Activated CD4-positive, alpha-beta memory T cell treated with anti-CD3 and anti-CD28 coated beads for 36 hours (primary cell): Measurements from ENCODE around the gene GALP. TPM values are rescaled to one million over a fixed set of nuclear protein-coding genes. Genes with fewer than 3 reads are reported as not detected.
"Not testable (repeated sequence)": the region's sequence is repeated elsewhere in the genome, so short reads cannot be mapped to it uniquely, and the experiment has no call there.

Experiments
- CTCF ChIA-PET: fragments of 350-600 bp; sonication (Branson Sonifier 250); formaldehyde crosslinking; loops from one replicate; lab custom pipeline; 2021; ENCODE audit warnings: antibody characterized with exemption, inconsistent platforms; lab: Charles Lee
- POLR2A ChIA-PET: fragments of 350-600 bp; sonication (Branson Sonifier 250); formaldehyde crosslinking; loops from one replicate; lab custom pipeline; 2021; ENCODE audit warnings: antibody characterized with exemption; lab: Charles Lee
- DNase-seq: peaks from one replicate; pipeline ENCODE4 v3.0.0-alpha.2; 2020
- H3K27ac Mint-ChIP-seq: one replicate; pipeline ENCODE4 v1.8.0; 2021; ENCODE audit warnings: mixed read lengths
- H3K27me3 Mint-ChIP-seq: one replicate; pipeline ENCODE4 v1.8.0; 2021; ENCODE audit warnings: mixed read lengths
- H3K36me3 Mint-ChIP-seq: one replicate; pipeline ENCODE4 v1.8.0; 2021; ENCODE audit warnings: mixed read lengths
- H3K4me1 Mint-ChIP-seq: one replicate; pipeline ENCODE4 v1.8.0; 2021; ENCODE audit warnings: low read depth, mixed read lengths
- H3K4me3 Mint-ChIP-seq: one replicate; pipeline ENCODE4 v1.8.0; 2021; ENCODE audit warnings: mild to moderate bottlenecking, mixed read lengths
- H3K9me3 Mint-ChIP-seq: one replicate; pipeline ENCODE4 v1.8.0; 2021; ENCODE audit warnings: mixed read lengths
- intact Hi-C: fragments of 100-400 bp; cut with micrococcal nuclease; formaldehyde crosslinking; loops from one replicate; pipeline ENCODE4 v1.15.1; 2023
- total RNA-seq, 2 experiments: library from RNA; stranded (reverse); gene quantifications; one replicate each; pipeline ENCODE4 v1.2.3, GENCODE V29; 2021

The GALP gene
- total RNA-seq, 2 experiments from 2014 or later = not detected

DNA sequence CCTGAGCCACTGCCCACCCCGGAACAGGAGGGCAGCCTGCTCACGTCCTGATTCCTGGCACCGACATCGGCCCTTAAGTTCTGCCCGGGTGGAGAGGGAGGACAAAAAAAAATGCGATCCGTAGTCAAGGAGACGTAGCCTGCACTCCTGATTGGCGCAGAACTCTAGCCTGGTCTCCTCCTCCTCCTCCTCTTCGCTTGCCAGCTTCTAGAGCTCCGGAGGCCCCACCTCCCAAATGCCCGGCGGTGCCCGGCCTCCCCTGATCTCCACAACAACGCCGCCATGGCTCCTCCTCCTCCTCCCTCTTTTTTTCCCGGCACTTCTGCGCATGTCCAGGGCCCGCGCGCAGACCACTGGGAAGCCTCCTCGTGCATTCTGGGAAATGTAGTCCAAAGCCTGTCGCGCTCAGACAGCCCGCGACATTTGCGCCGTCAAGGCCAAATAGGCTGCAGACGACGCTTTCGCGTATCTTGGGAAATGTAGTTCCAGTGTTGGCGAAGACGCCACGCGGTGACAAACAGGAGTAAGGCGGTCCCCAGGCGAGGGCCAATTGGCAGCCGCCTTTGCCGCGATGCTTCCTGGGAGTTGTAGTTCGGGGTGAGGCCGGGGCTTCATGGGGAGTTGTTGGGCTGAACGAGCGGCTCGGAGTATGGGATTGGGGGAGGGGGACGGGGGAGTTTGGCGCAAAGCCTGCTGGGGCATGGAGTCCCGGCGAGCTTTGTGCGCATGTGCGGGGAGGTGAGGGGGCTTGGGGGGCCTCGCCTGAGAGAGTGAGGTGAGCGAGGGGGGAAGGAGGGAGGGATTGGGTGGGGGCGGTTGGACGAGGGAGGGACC is 35.0 kb upstream of the GALP start, which contains the start of gene ZNF444:
Gene ZNF444, plus strand, starts transcription at position 705 of the 834 bp plus-strand sequence. CDS start 5,625 bp downstream, outside the sequence.
- peaks cover 31% of the 10 kb centered on the region for H3K4me1 Mint-ChIP-seq
- H3K4me3 Mint-ChIP-seq = peak within 1 kb of the TSS; percentile 92
- H3K36me3 Mint-ChIP-seq = no peaks in the 10 kb centered on the region
- ChIA-PET CTCF (interaction anchor here (0.6 to 1.3 kb wide), 2 partner anchors 20 to 31 kb away, joined by 3 to 5 read pairs; partner anchors contain the start of gene ZNF787), POLR2A (interaction anchor here (0.6 to 2.6 kb wide), 4 partner anchors 20 to 507 kb away, joined by 3 to 11 read pairs (median 4); partner anchors contain the start of gene ZNF787)
- peak; percentile 99 for DNase-seq
- no peaks in the 10 kb centered on the region for H3K9me3 Mint-ChIP-seq
- no peaks in the 10 kb centered on the region for H3K27me3 Mint-ChIP-seq
- peak within 1 kb of the TSS; percentile 95 for H3K27ac Mint-ChIP-seq
- intact Hi-C loops = loop anchor here (1.0 to 5.0 kb wide), 4 partner anchors 19 to 252 kb away; partner anchors contain the start of genes ZNF582 and ZNF787

GRCh38 chr19:56141417-56141993 is 34.3 kb upstream of the GALP start:
- ChIA-PET POLR2A (interaction anchor here (2.6 kb wide), 1 partner anchor 21 kb away, joined by 11 read pairs; the partner anchor contains the start of gene ZNF787), CTCF (no interaction called here)
- peak overlapping the region; percentile 95 for H3K27ac Mint-ChIP-seq
- H3K27me3 Mint-ChIP-seq = no peaks in the 10 kb centered on the region
- intact Hi-C loops = loop anchor here (1.0 to 5.0 kb wide), 3 partner anchors 34 to 251 kb away; partner anchors contain the start of gene ZNF582
- H3K4me3 Mint-ChIP-seq = peak overlapping the region; percentile 92
- DNase-seq = peak; percentile 45
- H3K9me3 Mint-ChIP-seq = no peaks in the 10 kb centered on the region
- peaks cover 31% of the 10 kb centered on the region for H3K4me1 Mint-ChIP-seq
- no peaks in the 10 kb centered on the region for H3K36me3 Mint-ChIP-seq

DNA sequence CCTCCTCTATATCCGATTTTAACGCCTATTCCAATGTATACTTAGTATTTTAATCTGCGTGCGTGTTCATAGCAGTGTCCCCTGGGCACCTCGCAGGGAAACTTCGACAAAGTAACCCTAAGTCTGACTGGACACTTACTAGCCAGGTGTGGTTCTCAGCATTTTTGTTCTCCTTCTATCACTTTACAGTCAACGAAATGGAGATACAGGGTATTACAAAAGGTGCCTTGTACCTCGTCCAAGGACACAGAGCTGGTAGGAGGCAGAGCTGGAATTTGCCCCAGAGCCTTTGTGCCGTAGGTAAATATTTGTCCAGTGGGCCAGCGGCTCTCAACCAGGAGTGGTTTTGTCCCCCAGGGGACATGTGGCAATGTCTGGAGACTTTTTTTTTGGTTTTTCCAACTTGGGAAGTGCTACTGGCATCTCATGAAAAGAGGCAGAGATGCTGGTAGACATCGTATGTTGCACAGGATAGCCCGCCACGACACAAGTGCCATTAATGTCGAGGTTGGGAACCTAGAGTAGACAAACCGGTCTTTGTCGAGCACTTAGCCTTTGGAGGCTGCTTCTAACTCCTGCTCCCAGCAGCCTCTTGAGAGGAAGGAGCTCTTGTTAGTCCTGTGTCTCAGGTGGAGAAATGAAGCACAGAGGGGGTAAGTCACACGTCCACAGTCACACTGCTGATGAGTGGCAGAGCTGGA is 33.6 kb upstream of the GALP start:
- CTCF ChIA-PET = no interaction called here
- POLR2A ChIA-PET = interaction anchor here (2.6 kb wide), 1 partner anchor 21 kb away, joined by 11 read pairs; the partner anchor contains the start of gene ZNF787
- DNase-seq = no peak
- Mint-ChIP-seq H3K27ac (peak overlapping the region; percentile 26), H3K4me3 (peak overlapping the region; percentile 56), H3K9me3 (no peaks in the 10 kb centered on the region), H3K27me3 (no peaks in the 10 kb centered on the region), H3K4me1 (peaks cover 31% of the 10 kb centered on the region), H3K36me3 (no peaks in the 10 kb centered on the region)
- intact Hi-C loops = loop anchor here (5.0 kb wide), 2 partner anchors 35 to 250 kb away; partner anchors contain the start of gene ZNF582

GRCh38 chr19:56142897-56143434 is 32.8 kb upstream of the GALP start:
- Mint-ChIP-seq H3K9me3 (no peaks in the 10 kb centered on the region), H3K4me3 (no peak overlapping the region), H3K27me3 (no peaks in the 10 kb centered on the region), H3K27ac (no peak overlapping the region), H3K36me3 (peaks cover 1% of the 10 kb centered on the region), H3K4me1 (peaks cover 31% of the 10 kb centered on the region)
- ChIA-PET CTCF (no interaction called here), POLR2A (no interaction called here)
- intact Hi-C loops = loop anchor here (5.0 kb wide), 2 partner anchors 36 to 249 kb away; partner anchors contain the start of gene ZNF582
- no peak for DNase-seq

- intact Hi-C loops = loop anchor here (5.0 kb wide), 2 partner anchors 37 to 248 kb away; partner anchors contain the start of gene ZNF582
- CTCF ChIA-PET = no interaction called here
Observed at GRCh38 chr19:56144376-56144775, 31.4 kb upstream of the GALP start.

GRCh38 chr19:56144831-56145230 is 31.0 kb upstream of the GALP start:
- DNase-seq = no peak
- Mint-ChIP-seq H3K27ac (no peak overlapping the region), H3K4me3 (no peak overlapping the region), H3K27me3 (no peaks in the 10 kb centered on the region), H3K4me1 (peaks cover 30% of the 10 kb centered on the region), H3K9me3 (no peaks in the 10 kb centered on the region), H3K36me3 (peaks cover 11% of the 10 kb centered on the region)
- ChIA-PET POLR2A (interaction anchor here (1.0 kb wide), 1 partner anchor 24 kb away, joined by 4 read pairs; the partner anchor contains the start of gene ZNF787), CTCF (no interaction called here)
- intact Hi-C loops = loop anchor here (5.0 kb wide), 2 partner anchors 38 to 247 kb away; partner anchors contain the start of gene ZNF582

More at GRCh38 chr19:56144376-56144775, 31.4 kb upstream of the GALP start:
- H3K27me3 Mint-ChIP-seq = no peaks in the 10 kb centered on the region
- H3K36me3 Mint-ChIP-seq = peaks cover 9% of the 10 kb centered on the region
- H3K27ac Mint-ChIP-seq = no peak overlapping the region
- no peaks in the 10 kb centered on the region for H3K9me3 Mint-ChIP-seq
- H3K4me1 Mint-ChIP-seq = peaks cover 31% of the 10 kb centered on the region
- no peak for DNase-seq
- no peak overlapping the region for H3K4me3 Mint-ChIP-seq
- POLR2A ChIA-PET = interaction anchor here (1.0 kb wide), 1 partner anchor 24 kb away, joined by 4 read pairs; the partner anchor contains the start of gene ZNF787

GRCh38 chr19:56145698-56146097 is 30.1 kb upstream of the GALP start:
- Mint-ChIP-seq H3K4me1 (peaks cover 22% of the 10 kb centered on the region), H3K36me3 (peaks cover 15% of the 10 kb centered on the region), H3K27me3 (no peaks in the 10 kb centered on the region), H3K27ac (no peak overlapping the region), H3K9me3 (no peaks in the 10 kb centered on the region), H3K4me3 (no peak overlapping the region)
- intact Hi-C loops = no loop called here
- CTCF ChIA-PET = no interaction called here
- DNase-seq = no peak
- POLR2A ChIA-PET = no interaction called here

DNA sequence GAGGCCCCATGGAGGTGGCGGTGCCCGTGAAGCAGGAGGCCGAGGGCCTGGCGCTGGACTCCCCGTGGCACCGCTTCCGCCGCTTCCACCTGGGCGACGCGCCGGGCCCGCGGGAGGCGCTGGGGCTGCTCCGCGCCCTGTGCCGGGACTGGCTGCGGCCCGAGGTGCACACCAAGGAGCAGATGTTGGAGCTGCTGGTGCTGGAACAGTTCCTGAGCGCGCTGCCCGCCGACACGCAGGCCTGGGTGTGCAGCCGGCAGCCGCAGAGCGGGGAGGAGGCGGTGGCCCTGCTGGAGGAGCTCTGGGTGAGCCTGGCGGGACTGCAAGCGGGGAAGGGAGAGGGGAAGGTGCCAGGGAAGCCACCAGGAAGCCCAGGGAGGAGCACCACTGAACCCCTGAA is 28.9 kb upstream of the GALP start:
- Mint-ChIP-seq H3K27ac (no peak overlapping the region), H3K4me3 (no peak overlapping the region), H3K27me3 (no peaks in the 10 kb centered on the region), H3K36me3 (peaks cover 15% of the 10 kb centered on the region), H3K4me1 (peaks cover 20% of the 10 kb centered on the region), H3K9me3 (no peaks in the 10 kb centered on the region)
- DNase-seq = no peak
- ChIA-PET POLR2A (no interaction called here), CTCF (no interaction called here)
- intact Hi-C loops = no loop called here

GRCh38 chr19:56147307-56147706 is 28.5 kb upstream of the GALP start:
- no peaks in the 10 kb centered on the region for H3K9me3 Mint-ChIP-seq
- intact Hi-C loops = no loop called here
- peaks cover 15% of the 10 kb centered on the region for H3K36me3 Mint-ChIP-seq
- peaks cover 16% of the 10 kb centered on the region for H3K4me1 Mint-ChIP-seq
- POLR2A ChIA-PET = no interaction called here
- CTCF ChIA-PET = no interaction called here
- H3K4me3 Mint-ChIP-seq = no peak overlapping the region
- DNase-seq = no peak
- H3K27ac Mint-ChIP-seq = no peak overlapping the region
- no peaks in the 10 kb centered on the region for H3K27me3 Mint-ChIP-seq

DNA sequence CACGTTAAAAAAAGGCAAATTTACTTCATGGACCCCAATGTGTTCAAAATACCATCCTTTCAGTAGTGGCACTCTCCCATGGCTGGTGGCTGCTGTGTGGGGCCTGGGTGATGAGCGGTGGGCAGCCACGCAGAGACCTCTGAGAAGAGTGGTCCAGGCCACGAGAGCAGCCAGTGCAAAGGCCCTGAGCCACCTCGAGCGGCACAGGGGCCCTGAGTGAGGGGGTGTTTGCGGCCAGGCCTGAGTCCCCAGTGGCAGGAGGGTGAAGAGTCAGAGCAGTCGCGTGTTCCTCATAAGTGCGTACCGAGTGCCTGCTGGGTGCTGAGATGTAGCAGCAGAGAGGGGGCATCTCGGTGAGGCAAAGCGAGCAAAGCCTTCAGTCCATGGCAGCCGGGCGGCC is 27.7 kb upstream of the GALP start:
- intact Hi-C loops = no loop called here
- CTCF ChIA-PET = no interaction called here
- Mint-ChIP-seq H3K27ac (no peak overlapping the region), H3K36me3 (peaks cover 15% of the 10 kb centered on the region), H3K4me3 (no peak overlapping the region), H3K4me1 (peaks cover 11% of the 10 kb centered on the region), H3K9me3 (no peaks in the 10 kb centered on the region), H3K27me3 (no peaks in the 10 kb centered on the region)
- POLR2A ChIA-PET = no interaction called here
- DNase-seq = no peak

GRCh38 chr19:56148955-56149655 is 26.7 kb upstream of the GALP start:
- H3K9me3 Mint-ChIP-seq, H3K4me1 Mint-ChIP-seq, DNase-seq, H3K27me3 Mint-ChIP-seq, POLR2A ChIA-PET, H3K4me3 Mint-ChIP-seq, H3K27ac Mint-ChIP-seq, intact Hi-C loops, CTCF ChIA-PET: not testable (repeated sequence)
- H3K36me3 Mint-ChIP-seq = peaks cover 18% of the 10 kb centered on the region
